ENCODE data around the gene KIZ.
A peak's percentile ranks its signal among the peaks of the same experiment; 100 is the strongest.

KIZ gene, protein sequence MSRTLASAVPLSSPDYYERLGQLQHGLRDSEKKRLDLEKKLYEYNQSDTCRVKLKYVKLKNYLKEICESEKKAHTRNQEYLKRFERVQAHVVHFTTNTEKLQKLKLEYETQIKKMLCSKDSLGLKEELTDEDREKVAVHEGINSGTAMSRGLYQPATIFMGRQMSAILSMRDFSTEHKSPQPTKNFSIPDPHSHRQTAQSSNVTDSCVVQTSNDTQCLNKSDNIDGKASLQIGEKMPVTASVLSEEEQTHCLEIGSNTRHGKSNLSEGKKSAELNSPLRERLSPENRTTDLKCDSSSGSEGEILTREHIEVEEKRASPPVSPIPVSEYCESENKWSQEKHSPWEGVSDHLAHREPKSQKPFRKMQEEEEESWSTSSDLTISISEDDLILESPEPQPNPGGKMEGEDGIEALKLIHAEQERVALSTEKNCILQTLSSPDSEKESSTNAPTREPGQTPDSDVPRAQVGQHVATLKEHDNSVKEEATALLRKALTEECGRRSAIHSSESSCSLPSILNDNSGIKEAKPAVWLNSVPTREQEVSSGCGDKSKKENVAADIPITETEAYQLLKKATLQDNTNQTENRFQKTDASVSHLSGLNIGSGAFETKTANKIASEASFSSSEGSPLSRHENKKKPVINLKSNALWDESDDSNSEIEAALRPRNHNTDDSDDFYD
- total RNA-seq, result 35.3 to 57.1 (median 46.4) reads per million in 4 experiments

GRCh38 chr20:21125849-21126580 lies at the start of gene KIZ:
KIZ (plus strand) TSS chr20:21126082; CDS start chr20:21126116, 34 bp downstream.
- DNase-seq, result peak; percentile 96

DNA sequence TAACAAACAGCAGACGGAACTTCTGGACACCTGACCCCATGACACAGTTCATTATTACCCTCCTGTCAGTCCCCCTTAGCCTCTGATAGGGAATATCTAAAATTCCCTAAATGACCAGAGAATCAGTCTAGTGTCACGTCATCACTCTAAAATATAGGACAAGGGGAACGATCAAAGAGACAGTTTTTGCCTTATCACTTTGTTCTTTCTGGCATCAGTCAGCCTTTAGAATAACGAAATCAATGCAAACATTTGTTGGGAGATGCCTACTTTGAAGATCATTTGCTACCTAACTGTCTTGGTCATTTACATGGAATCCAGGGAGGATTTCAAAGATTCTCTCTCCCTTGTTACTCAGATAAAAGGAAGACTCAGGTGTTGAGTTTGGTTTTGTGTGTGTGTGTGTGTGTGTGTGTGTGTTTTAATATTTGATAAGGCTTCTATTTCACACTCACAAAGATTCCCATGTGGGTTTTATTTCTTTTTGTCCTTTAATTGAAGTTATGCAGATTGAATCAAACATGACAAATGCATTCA lies 48.0 kb upstream of the KIZ start:
- DNase-seq, result no peak

- no peak for DNase-seq
These were observed 43.3 kb upstream of the KIZ start for GRCh38 chr20:21082584-21082983.

GRCh38 chr20:21083825-21084325 lies 42.0 kb upstream of the KIZ start:
- DNase-seq, result no peak

DNA sequence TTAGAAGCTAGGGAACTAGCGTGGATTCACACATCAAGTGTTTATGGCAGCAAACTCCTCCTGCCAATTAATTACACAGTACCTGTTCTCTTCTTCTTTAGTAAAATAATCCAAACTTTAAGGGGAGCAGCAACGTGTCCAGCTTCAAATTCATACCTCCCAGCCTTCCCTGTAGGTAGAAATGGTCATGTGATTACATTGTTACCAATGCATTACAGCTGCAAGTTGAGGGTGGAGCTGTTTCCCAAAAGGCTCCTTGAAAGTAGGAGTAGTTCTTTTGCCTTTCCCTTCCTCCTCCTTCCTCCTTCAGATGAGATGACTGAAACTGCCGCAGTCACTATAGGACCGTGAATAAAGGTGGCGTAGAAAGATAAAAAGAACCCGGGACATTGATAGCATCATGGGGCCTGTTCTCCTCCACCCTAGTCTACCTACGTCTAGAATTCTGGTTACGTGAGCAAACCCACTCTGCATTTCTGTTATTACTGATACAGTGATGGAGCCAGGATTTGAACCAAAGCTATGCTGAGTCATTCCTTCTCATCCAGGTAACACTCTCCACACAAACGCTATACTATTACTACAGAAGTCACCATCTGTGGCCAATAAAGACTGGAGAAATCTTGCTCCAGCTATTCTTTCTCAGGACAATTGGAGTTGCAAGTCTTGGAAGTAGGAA lies 37.9 kb upstream of the KIZ start:
- DNase-seq, result no peak

DNA sequence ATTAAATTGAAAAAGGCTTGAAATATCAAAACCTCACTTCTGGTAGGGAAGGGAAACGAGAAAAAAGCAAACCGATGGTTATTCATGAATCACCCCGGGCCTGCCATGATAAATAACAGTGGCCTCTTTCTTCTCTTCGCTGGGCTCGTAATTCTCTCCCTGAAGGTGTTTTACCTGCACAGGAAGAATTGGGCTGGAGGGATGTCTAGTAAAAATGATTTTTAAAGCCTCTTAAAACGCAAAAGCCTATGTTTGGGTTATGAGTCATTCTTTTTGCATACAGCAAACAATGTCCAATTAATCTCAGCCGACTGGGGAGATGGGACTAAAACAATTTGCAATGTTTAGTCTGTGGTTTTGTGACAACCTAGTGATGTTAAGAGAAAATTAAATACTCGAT lies 36.5 kb upstream of the KIZ start:
- DNase-seq, result no peak

- no peak for DNase-seq
These were observed 35.7 kb upstream of the KIZ start for GRCh38 chr20:21090111-21090618.

GRCh38 chr20:21090721-21091120 lies 35.2 kb upstream of the KIZ start:
- DNase-seq, result no peak

DNA sequence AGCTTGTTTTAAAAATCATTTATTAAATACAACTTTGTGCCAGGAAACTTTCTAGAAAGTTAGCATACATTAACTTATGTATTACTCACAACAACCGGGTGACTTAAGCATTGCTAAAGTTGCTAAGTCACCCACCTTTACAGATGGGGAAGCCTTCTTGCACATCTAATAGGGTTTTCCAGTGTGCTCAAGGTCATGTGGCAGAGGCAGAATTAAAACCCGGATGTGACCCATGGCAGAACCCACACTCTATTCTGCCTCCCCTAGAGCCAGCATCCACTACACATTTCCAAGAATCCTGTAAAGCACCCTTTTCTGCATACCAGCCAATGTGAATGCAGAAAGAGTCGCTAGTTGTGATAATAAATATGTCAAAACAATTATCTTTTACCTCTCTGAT lies 33.1 kb upstream of the KIZ start:
- DNase-seq, result no peak

DNA sequence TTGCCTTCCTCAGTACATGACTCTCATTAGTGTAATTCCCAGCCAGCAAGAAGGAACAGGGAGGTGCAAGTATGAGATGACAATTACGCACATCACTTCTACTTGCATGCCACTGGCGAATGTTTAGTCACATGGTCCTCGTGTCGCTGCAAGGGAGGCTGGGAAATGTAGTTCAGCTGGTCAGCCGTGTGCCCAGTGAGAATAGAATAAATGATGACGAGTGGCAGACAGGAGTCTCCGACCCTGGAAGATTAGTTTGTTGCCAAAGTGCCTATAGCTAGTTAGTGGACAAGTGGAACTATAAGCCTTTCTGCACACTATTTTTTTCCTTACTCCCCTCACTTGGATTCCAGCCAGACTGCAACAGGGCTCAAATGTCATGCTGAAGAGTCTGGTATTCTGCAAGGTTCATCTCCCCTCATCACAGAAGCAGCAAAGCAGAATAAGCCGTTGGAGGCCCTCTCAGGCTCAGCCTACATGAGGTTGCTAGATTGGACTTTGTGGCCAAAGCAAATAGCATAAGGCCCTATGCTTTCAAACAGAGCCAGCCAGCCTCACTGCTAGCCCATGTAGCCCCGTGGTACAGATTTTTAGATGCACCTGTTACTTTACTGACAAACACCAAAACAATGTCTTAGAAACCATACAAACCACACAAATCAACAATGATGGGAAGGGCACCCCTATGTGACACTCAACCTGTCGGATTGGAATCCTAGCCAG lies 29.4 kb upstream of the KIZ start:
- DNase-seq, result no peak

- DNase-seq, result no peak
These were observed 25.9 kb upstream of the KIZ start for GRCh38 chr20:21099751-21100577.

- DNase-seq, result no peak
These were observed 25.1 kb upstream of the KIZ start for GRCh38 chr20:21100578-21101452.

GRCh38 chr20:21101453-21101931 lies 24.4 kb upstream of the KIZ start:
- no peak for DNase-seq

GRCh38 chr20:21101932-21102575 lies 23.8 kb upstream of the KIZ start:
- DNase-seq, result no peak

GRCh38 chr20:21102603-21103311 lies 23.1 kb upstream of the KIZ start:
- DNase-seq, result no peak

- DNase-seq, result no peak
These were observed 22.1 kb upstream of the KIZ start for GRCh38 chr20:21103582-21104465.

- DNase-seq, result no peak
These were observed 21.5 kb upstream of the KIZ start for GRCh38 chr20:21104466-21104761.

Data from effector CD8-positive, alpha-beta T cell (primary cell).